ENCODE measurements around the gene GLIPR1. TPM values are rescaled to one million over a fixed set of nuclear protein-coding genes. Genes with fewer than 3 reads are reported as not detected.

The GLIPR1 gene
- total RNA-seq, 1 donor from 2014 or later: 38.9 TPM

DNA sequence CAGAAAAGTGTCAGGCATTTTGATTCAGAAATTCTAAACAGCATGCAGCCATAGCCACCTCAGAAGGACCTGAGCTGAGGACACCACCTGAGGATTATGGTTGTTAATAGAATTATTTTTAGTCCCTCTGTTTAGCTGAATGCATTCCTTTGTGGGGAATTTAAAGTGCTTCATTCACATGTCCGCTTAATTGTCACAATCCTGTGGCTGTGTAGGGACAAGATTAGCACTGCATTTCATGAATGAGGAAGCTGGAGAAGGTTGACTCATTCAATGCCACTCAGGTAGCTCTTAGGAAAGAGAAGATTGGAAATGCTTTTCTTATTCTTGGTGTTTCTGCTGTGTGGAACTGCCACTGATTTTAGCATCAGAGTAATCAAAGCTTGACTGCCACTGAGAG, 72.8 kb downstream of the GLIPR1 start:
- no peak for DNase-seq (ENCODE audit: extremely low spot score, unreplicated experiment)
- H3K36me3 Mint-ChIP-seq (ENCODE audit: unreplicated experiment): peaks cover 1% of the 10 kb centered on the region
- no peaks in the 10 kb centered on the region for H3K27me3 Mint-ChIP-seq (ENCODE audit: unreplicated experiment)
- peak overlapping the region; percentile 14 for H3K27ac Mint-ChIP-seq (ENCODE audit: unreplicated experiment)
- H3K4me1 Mint-ChIP-seq (ENCODE audit: unreplicated experiment): peaks cover 13% of the 10 kb centered on the region
- H3K9me3 Mint-ChIP-seq (ENCODE audit: unreplicated experiment): no peaks in the 10 kb centered on the region
- no peak overlapping the region for H3K4me3 Mint-ChIP-seq (ENCODE audit: unreplicated experiment)
- no peak for TF ChIP-seq CTCF (IDR thresholded peaks at IDR 0.05)

Other genes with a start within 250 kb of the GLIPR1 start
- 4.0 and 5.3 TPM in 2 replicates for gene CAPS2, start 150.4 kb upstream of the GLIPR1 start, total RNA-seq
- gene GLIPR1L1, start 146.1 kb upstream of the GLIPR1 start, total RNA-seq: not detected in 2 replicates
- gene GLIPR1L2, start 89.7 kb upstream of the GLIPR1 start, total RNA-seq: 0.78 and 1.2 TPM in 2 replicates
- gene KRR1, start 30.9 kb downstream of the GLIPR1 start, total RNA-seq: 47.1 and 52.0 TPM in 2 replicates

Measured in osteocyte (in vitro differentiated cells).